HG02981 (cell line): ENCODE data around the gene RAB7A.
"Not testable (repeated sequence)": the region's sequence is repeated elsewhere in the genome, so short reads cannot be mapped to it uniquely, and the experiment has no call there.

Experiments used
- ATAC-seq: cut with Tn5 transposase; IDR thresholded peaks from one replicate; pipeline ENCODE4 v1.9.1; 2021; ENCODE audit warnings: mild to moderate bottlenecking, moderate library complexity; ENCODE audit not compliant: unreplicated experiment

RAB7A gene

DNA sequence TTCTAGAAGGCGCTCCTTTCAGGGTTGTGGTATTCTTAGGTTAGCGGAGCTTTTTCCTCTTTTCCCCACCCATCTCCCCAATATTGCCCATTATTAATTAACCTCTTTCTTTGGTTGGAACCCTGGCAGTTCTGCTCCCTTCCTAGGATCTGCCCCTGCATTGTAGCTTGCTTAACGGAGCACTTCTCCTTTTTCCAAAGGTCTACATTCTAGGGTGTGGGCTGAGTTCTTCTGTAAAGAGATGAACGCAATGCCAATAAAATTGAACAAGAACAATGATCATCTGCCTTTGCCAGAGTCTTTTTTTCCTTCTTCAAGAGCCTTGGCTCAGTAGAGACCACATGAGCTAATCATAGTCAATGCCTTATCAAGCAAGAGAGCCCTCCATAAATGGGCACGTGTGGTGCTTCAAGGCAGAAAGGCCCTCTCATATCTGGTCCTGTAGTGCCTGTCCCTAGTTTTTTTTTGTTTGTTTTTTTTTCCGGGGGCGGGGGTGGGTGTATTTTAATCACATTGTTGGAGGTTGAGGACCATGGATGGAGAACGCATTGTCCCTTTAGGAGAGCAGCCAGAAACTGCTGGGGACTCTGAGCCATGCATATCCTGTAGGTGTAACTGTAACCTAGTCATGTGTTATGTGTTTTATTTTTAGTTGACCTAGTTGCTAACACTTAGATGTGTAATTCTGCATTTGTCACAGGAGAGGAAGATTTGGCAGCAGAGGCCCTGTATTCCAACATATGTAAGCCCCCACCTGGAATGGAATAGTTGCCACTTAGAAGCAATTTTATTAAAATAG is 88.7 kb downstream of the RAB7A start:
- ATAC-seq = no peak

DNA sequence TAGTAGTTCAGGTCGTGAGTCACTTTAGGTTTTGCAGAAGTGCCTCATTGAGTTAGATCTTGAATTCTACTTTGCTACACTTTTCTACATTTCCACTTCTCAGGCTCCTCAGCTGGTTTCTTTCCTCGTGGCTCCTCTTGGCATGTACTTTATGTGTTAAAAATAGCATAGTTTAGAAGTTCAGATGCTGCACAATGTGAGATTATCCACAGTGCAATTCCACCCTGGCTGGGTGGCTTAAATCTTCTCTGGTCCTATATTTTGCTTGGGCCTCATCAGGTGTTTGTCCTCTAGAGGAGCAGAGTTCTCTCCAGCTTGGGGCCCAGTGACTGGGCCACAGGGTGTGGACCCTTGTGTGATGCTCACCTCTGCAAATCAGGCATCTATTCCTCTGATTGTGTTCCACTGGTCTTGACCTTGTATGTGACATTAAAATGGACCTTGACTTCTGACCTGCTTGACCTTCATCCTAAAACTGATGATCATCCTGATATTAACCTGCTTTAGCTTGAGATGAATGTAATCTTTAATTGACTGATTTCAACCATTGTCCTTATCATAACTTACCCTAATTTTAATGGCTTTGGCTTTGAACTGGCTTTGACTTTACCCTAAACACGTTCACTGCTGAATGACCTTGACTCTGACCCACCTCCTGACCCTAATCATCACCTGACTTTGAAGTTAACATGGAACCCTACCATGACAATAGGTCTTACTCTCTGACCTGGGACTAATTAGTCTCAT is 89.5 kb downstream of the RAB7A start:
- ATAC-seq = no peak

DNA sequence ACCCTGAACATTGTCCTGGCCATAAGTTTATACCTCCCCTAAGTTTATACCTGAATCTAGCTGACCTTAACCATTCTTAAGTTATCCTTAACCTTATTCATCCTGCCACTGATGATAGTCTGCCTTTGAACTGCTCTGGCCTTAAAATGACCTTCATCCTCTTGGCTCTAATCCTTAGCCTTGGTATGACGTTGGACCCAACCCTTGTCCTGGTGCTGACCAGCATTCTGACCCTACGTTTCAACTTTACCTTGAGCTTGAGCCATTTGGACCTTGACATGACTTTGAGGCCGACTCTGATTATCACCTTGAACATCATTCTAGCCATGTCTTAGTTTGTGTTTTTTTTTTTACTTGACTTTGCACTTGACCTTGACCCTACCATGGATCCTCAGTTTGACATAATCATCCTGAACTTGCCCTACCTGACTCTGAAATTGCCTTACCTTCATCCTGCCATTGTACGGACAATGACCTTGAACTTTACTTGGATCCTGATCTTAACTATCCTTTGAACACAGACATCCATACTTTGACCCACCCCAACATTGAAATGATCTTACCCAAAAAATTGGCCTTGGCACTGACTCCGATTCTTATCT is 92.3 kb downstream of the RAB7A start:
- ATAC-seq = no peak

DNA sequence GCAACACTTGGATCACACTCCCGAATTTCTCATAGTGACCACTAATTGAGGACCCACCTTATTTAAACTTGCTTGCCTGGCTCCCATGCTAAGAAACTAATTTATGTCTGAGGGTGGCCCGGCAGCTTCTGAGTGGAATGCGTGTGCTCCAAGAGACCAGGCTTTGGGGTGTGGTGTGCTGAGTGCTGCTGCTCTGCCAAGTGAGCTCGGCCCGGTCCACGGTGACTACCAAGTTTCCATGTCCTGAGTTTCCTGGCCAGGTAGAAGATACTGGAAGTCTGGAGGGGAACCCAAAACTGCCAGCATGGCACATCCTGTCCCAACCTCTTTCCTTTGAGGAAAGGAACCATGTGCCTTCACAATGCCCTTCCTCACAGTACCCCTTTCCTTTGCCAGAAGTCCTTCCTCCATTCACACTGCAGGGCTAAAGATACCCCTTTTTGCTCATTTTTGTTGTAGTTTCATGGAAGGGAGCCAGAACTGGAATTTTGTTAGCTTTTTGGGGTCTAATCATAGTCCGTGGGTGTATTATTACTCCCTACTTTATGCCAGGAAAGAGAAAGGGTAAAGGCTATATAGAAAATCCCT is 94.4 kb downstream of the RAB7A start:
- no peak for ATAC-seq

DNA sequence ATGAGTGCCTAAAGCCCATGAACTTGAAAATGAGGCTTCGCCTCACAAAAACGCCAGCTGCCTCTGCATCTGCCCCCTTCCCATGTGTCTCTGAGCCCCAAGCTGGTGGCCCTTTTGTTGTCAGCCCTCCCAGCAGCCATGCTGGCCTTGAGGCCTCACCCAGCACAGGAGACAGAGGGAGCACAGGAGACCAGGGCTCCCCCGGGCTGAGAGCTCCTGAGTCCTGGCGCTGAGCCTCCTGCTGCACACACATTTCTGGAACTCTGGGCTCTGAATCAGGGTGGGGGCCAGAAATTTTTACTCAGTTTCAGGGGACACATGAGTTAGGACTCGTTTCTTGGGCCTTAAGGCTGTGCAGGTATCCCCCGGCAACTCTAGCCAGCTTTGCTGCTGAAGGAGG is 97.0 kb downstream of the RAB7A start:
- no peak for ATAC-seq

DNA sequence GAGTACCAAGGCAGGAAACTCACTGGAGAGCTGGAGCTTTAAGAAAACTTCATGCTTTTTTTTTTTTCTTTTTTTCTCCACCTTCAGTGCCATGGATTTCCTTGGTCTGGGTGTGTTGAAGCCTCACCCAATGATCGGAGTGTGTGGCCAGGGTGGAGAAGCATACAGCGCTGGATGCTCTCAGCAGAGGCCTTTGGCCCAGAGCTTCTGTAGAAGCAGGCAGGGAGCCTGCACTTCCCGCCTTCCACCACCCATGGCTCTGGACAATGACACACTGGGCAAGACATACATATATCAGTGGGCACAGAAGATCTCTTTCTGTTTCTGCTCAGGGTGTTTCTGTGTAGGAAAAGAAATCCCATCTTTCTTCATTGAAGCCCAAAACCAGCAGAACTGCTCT is 97.6 kb downstream of the RAB7A start:
- no peak for ATAC-seq

DNA sequence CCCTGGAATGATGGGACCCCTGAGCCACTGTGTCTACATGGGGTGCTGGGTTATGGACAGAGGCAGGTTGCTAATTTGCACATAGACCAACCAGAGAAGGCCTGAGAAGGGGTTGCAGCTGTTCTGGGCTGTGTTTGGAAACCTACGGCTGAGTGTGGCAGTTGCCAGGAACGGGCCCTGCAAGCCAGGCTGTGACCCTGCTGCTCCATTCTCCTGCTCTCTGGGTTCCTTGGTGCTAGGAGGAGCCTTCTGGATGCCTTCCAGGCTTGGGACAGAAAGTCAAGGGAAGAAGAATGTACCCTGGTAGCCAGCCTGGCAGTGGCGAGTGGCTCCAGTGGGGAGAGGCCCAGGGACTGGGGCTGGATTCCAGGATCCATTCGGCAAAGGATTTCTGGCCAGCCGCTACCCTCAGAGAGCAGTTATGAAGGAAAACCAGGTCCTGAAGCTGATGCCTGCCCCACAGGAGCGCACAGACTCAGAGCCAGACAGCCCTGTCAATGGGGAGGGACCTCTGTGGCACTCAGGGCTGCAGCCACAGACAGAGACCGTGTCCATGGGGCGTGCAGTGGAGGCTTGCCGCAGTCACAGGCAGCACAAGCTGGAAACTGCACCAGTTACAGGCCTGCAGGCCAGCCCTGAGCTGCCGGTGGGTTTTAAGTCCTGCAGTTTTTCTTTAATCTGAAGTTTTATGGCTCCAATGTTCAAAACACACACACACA is 98.3 kb downstream of the RAB7A start:
- ATAC-seq = no peak

DNA sequence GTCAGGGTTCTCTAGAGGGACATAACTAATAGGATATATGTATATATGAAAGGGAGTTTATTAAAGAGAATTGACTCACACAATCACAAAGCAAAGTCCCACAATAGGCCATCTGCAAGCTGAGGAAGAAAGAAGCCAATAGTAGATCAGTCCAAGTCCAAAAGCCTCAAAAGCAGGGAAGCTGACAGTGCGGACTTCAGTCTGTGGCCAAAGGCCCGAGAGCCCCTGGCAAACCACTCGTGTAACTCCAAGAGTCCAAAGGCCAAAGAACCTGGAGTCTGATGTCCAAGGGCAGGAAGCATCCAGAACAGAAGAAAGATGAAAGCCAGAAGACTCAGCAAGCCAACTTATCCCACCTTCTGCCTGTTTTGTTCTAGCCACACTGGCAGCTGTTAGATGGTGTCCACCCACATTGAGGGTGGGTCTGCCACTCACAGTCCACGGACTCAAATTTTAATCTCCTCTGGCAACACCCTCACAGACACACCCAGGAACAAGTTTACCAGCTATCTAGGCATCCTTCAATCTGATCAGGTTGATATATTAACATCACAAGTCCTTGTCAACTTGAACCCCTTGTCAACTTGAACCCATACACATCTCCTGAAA is 99.2 kb downstream of the RAB7A start:
- no peak for ATAC-seq

DNA sequence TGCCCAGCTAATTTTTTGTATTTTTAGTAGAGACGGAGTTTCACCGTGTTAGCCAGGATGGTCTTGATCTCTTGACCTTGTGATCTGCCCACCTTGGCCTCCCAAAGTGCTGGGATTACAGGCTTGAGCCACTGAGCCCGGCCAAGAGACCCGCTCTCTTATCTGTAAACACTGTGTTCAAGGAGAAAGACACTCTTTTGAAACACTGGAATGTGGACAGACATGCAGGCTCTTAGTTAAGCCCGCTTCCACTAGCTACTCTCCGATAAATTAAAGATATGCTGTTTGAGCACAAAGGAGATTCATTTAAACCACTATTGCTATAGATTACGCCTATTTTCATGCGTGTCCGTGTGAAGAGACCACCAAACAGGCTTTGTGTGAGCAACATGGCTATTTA is 103.1 kb downstream of the RAB7A start:
- not testable (repeated sequence) for ATAC-seq

DNA sequence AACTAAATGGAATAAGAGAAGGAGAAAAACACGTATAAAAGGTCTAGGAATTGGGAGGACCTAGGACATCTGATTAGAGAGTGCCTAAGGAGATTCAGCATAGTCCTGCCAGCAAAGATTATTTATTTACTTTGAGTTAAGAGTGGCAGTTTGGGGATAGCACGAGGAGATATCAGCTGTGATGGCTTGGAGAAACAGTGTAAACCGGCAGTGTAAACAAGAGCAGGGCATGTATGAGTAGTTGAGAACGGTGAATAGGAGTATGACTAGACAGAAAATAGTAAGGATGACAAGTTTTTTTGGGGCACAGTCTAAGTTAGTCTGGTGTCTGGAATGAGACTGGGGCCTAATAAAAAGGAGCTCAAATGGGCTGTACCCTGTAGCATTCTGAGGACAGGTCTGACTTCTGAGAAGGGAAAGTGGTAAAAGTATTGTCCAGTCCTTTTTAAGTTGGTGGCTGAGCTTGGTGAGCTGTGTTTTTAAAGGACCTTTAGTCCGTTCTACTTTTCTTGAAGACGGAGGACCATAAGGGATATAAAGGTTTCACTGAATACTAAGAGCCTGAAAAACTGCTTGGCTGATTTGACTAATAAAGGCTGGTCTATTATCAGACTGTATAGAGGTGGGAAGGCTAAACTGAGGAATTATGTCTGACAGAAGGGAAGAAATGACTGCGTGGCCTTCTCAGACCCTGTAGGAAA is 104.1 kb downstream of the RAB7A start:
- not testable (repeated sequence) for ATAC-seq

DNA sequence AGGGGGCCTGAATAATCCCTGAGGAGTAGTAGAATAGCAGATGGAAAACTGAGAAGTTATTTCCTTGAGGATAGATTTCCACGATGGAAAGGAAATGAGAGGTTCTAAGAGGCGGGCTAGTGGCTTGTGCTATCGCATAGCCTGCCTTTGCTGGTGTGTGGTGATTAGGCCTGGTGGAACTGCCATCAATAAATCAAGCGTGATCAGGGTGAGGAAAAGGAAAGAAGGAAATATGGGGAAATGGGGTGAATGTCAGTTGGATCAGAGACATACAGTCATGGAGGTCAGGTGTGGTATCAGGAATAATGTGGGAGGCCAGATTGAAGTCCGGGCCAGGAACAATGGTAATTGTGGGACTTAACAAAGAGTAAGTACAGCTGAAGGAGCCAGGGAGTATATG is 104.8 kb downstream of the RAB7A start:
- not testable (repeated sequence) for ATAC-seq

DNA sequence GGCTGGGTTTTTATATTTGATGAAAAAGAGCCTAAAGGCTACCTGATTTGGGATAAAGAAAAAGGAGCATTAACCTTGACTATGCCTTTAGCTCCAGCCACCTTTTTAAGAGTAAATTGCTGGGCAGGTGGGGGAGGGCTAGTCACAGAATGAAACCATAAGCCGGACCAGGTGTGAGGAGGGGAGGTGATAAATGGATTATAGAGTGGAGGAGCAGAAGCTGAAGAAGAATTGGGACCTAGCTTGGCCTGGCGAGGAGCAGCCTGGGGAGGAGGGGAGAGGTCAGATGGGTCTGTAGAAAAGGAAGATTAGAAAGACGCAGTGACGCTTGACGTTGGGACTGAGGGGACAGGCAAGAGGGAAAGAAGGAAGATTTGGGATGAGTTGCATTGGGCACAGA is 107.0 kb downstream of the RAB7A start:
- ATAC-seq = not testable (repeated sequence)

DNA sequence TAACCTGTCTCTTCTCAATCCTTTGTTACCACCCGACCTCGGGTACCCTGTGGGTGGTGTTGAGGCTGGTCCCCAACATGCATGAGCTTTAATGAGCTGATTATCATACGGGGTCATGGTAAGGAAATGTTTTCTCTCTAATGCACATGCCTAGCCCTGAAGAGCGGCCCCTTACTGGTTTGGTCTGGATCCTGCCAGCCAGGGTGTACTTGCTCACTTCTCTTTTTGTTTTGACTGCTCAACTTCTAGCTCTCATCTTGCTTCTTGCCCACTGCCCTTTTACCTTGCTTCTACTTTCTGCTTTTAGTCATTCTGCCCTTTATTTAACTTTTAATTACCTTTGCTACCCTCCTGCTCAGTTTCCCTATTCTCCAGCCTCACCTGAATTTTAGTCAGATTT is 109.1 kb downstream of the RAB7A start:
- ATAC-seq = no peak

DNA sequence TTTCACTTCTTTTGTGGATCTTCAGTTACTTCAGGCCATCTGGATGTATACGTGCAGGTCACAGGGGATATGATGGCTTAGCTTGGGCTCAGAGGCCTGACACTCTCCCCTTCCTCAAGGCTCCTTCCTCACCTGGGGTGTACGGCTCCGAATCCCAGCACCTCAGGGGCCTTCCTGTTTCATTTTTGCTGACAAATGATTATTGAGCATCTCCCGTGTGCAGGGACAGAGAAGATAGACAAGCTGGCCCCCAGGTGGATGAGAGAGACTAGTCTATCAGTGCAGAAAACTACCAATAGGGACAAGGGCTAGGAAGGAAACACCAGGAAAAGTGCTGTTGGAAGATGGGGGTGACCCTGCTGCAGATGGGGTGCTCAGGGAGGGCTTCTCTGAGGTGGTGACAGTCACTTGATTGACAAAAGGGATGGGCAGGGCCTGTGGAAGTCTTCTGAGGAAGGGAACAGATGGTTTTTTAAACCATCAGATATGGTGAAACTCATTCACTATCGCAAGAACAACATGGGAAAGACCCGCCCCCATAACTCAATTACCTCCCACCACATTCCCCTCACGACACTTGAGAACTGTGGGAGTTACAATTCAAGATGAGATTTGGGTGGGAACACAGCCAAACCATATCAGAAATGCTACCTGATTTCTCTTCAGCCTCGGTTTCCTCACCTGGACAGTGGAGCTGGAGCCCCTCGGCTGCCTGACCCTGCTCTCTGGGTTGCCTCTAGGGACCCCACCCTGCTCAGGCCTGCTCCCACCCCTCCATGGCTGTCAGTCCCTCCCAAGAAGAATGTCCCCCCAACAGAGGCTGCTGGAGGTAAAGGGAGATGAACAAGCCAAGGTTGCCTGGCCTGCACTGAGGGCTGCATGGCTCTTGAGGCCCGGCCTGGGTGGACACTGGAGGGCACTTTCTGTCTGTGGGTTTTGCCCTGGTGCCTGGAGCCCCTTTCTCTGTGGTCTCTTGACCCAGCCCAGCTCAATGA is 116.2 kb downstream of the RAB7A start:
- ATAC-seq = no peak

DNA sequence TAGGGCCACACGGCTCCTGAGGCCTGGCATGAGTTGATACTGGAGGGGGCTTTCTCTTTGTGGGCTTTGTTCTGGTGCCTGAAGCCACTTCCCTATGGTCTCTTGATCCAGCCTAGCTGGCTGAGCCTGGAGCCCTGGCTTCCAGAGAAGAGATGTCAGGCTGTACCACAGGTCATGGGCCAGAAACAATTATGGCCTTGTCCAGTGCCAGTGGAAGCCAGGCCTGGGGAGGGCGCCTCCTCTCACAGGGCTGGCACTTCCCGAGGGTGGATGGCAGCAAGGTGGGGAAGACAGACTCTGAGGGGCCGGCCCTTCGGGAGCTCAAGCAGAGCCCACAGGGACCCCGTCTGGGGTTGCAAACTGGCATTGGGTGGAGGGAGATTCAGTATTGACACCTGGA is 118.5 kb downstream of the RAB7A start:
- ATAC-seq = no peak

DNA sequence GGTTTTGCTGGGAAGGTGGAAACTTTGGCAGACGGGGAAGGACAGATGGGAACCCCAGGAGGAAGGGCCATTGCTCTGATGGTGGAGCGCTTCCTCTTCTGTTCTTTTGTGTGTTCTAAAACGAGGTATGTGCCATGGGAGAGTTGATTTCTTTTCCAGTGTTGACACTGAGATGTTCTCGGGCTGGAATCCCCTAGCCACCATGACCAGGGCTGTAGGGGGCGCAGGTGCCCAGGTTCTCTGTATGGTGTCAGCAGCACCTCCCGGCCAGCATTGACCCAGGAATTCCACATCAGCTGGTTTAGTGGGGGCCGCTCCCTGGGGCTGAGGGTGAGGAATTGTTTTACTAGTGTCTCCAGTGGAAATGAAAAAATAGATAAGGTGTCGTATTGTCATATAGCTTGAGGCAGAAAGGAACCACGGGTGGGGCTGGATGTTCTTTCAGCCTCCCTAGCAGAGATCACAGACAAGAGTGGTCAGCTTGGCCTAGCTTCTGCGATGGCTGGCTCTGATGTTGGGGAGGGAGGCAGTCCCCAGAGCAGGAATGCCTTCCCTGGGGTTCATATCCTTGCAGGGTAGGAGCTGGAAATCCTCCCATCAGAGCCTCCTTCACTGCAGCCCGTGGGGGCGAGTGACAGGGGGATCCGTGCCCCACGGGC is 119.3 kb downstream of the RAB7A start:
- ATAC-seq = no peak

DNA sequence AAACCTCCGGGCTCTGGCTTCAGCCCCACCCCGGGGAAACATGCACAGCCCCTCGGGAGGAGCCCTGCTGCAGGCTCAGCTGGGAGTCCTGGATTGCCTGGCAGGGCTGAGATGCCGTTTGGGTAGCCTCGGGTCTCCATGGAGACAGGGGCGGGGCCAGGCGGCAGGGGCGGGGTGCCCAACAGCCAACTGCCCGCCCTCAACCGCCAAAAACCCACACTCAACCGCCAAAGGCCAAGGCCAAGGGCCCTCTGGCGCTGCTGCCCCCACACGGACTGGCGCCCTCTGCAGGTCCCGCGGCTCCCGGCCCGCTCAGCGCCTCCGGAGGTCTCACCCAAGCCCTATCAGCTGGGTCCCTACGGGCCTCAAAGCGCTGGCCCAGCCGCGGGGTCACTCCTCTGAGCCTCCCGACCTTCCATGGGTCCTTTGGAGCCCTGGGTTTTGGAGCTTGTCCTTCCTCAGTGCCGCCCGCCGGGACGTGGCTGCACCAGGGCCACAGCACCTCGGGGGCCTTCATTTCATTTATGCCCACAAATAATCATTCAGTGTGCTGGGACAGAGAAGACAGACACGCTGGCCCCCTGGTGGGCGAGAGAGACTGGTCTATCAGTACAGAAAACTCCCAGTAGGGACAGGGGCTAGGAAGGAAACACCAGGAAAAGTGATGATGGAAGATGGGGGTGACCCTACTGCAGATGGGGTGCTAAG is 119.9 kb downstream of the RAB7A start:
- peak; percentile 64 for ATAC-seq

DNA sequence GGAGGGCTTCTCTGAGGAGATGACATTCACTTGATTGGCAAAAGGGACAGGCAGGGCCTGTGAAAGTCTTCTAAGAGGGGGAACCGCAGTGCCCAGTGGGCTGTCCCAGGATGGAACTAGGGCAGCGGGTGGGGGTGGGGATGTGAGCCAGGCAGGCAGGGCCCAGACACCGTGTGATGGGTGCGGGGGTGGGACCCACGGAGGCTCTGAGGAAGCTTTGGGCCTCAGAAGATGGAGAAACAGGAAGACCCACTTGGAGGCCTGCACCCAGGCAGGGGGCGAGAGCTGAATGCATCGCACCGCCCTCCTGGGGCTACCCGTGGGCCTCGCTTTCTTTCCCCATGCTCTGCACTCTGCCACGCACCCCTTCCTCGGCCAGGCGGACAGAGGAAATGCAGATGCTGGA is 120.5 kb downstream of the RAB7A start:
- no peak for ATAC-seq
